Left lung (tissue), 10 donors: Measurements from ENCODE around the gene ATXN1. TPM values are rescaled to one million over a fixed set of nuclear protein-coding genes. Genes with fewer than 3 reads are reported as not detected.

Source experiments
- ATAC-seq: fragments of 200-7000 bp; cut with Tn5 transposase; one replicate; pipeline ENCODE4 v1.9.1; 2020; ENCODE audit warnings: moderate library complexity
- DNase-seq, 4 donors: peaks; one replicate each; pipeline ENCODE4 v3.0.0-alpha.2; 2013 to 2020
- H3K27ac ChIP-seq, 2 donors: fragments of 200-600 bp; sonication (generic) in 1 of 2; one replicate each; pipeline versions ENCODE4 v1.5.0 to v1.8.0; 2020 to 2021
- H3K27me3 ChIP-seq, 2 donors: fragments of 200-600 bp; sonication (generic) in 1 of 2; one replicate each; pipeline versions ENCODE4 v1.5.0 to v1.8.0; 2020 to 2021
- H3K36me3 ChIP-seq, 2 donors: fragments of 200-600 bp; sonication (generic) in 1 of 2; one replicate each; pipeline versions ENCODE4 v1.5.0 to v1.8.0; 2020 to 2021
- H3K4me1 ChIP-seq, 2 donors: fragments of 200-600 bp; one replicate each; pipeline ENCODE4 v1.8.0; 2021
- H3K4me3 ChIP-seq, 2 donors: fragments of 200-600 bp; sonication (generic) in 1 of 2; one replicate each; pipeline versions ENCODE4 v1.5.0 to v1.8.0; 2020 to 2021; ENCODE audit warnings: mild to moderate bottlenecking in 1 of 2
- H3K9me3 ChIP-seq, 2 donors: fragments of 200-600 bp; sonication (generic) in 1 of 2; one replicate each; pipeline versions ENCODE4 v1.5.0 to v1.8.0; 2020 to 2021
- CTCF ChIP-seq, 2 donors: fragments of 200-600 bp; sonication (generic) in 1 of 2; IDR thresholded peaks; one replicate each; pipeline versions ENCODE4 v1.5.0 to v1.8.0; 2021; ENCODE audit warnings: antibody characterized with exemption in 2 of 2
- intact Hi-C, 2 donors: fragments of 100-400 bp; cut with DNase I; formaldehyde crosslinking; loops; one replicate each; pipeline versions ENCODE4 v1.11.2 to v1.14.2; 2022
- polyA plus RNA-seq, 6 donors: library from polyadenylated mRNA; unstranded; fragments of 120-200 nt; gene quantifications; one replicate each; pipeline ENCODE4 v1.2.1, GENCODE V29; 2013; ENCODE audit not compliant: insufficient read length in 6 of 6
- total RNA-seq, 2 donors: library from RNA; stranded (reverse); fragmentation: NEBNext Ultra II Directional; extraction: Animal tissue kit (Norgen Biotek cat#: 25700); gene quantifications; one replicate each; pipeline ENCODE4 v1.2.1, GENCODE V29; 2021
- donor health status: DM: no; HTN: yes; CAD: no.
- donor health status: DM: no; HTN: no; CAD: no.

ATXN1 gene
- total and polyA plus RNA-seq, 8 donors = 23.3 to 67.4 (median 27.3) TPM

- DNase-seq = no peak
- peaks cover 0 to 14% of the 10 kb centered on the region in 2 donors for H3K4me1 ChIP-seq
- no peaks in the 10 kb centered on the region for H3K9me3 ChIP-seq
- intact Hi-C loops = no loop called here
- H3K27ac ChIP-seq = no peak overlapping the region
- no peaks in the 10 kb centered on the region for H3K27me3 ChIP-seq
- ATAC-seq = no peak
- no peak overlapping the region for H3K4me3 ChIP-seq
- TF ChIP-seq CTCF (IDR thresholded peaks at IDR 0.05) = no peak
- H3K36me3 ChIP-seq = no peaks in the 10 kb centered on the region
These were observed 137.5 kb downstream of the ATXN1 start for GRCh38 chr6:16623731-16624130.

GRCh38 chr6:16623029-16623653 lies 138.1 kb downstream of the ATXN1 start:
- H3K36me3 ChIP-seq = no peaks in the 10 kb centered on the region
- no peaks in the 10 kb centered on the region for H3K9me3 ChIP-seq
- intact Hi-C loops = no loop called here
- H3K4me3 ChIP-seq = no peak overlapping the region
- no peak for TF ChIP-seq CTCF (IDR thresholded peaks at IDR 0.05)
- no peak overlapping the region for H3K27ac ChIP-seq
- H3K27me3 ChIP-seq = no peaks in the 10 kb centered on the region
- H3K4me1 ChIP-seq = peaks cover 0 to 14% of the 10 kb centered on the region in 2 donors
- no peak for DNase-seq
- ATAC-seq = no peak

DNA sequence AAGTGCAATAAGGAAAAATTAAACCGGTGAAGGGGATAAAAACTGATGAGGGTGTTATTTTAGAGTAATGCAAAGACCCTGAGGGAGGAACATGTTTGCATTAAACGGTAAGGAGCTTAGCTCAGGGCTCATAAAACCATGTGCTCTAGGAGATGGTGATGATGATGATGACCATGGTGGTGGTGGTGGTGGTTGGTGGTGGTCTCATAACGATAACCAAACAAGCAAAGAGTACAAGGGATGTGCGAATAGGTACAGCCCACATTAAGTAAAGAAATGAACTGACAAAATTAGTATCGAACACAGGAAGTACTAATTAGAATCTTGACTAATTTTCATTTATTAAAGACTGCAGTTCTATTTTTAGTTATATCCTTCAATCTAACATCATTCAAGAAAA lies 139.1 kb downstream of the ATXN1 start:
- Histone ChIP-seq H3K27ac (no peak overlapping the region), H3K36me3 (no peaks in the 10 kb centered on the region), H3K4me1 (peaks cover 0 to 14% of the 10 kb centered on the region in 2 donors), H3K4me3 (no peak overlapping the region), H3K27me3 (no peaks in the 10 kb centered on the region), H3K9me3 (no peaks in the 10 kb centered on the region)
- DNase-seq (no peak), ATAC-seq (no peak)
- TF ChIP-seq CTCF (IDR thresholded peaks at IDR 0.05) = no peak
- intact Hi-C loops = no loop called here

- no peak overlapping the region for H3K27ac ChIP-seq
These were observed 140.3 kb downstream of the ATXN1 start for GRCh38 chr6:16621002-16621401.

GRCh38 chr6:16619777-16620176 lies 141.5 kb downstream of the ATXN1 start:
- intact Hi-C loops = no loop called here
- TF ChIP-seq CTCF (IDR thresholded peaks at IDR 0.05) = no peak
- Histone ChIP-seq H3K9me3 (no peaks in the 10 kb centered on the region), H3K27ac (no peak overlapping the region), H3K4me3 (no peak overlapping the region), H3K4me1 (no peaks in the 10 kb centered on the region), H3K36me3 (no peaks in the 10 kb centered on the region), H3K27me3 (no peaks in the 10 kb centered on the region)
- no peak for DNase-seq
- ATAC-seq = no peak

More at GRCh38 chr6:16621002-16621401, 140.3 kb downstream of the ATXN1 start:
- ATAC-seq (no peak), DNase-seq (no peak)
- no peak overlapping the region for H3K4me3 ChIP-seq
- no peak for TF ChIP-seq CTCF (IDR thresholded peaks at IDR 0.05)
- no peaks in the 10 kb centered on the region for H3K36me3 ChIP-seq
- H3K27me3 ChIP-seq = no peaks in the 10 kb centered on the region
- intact Hi-C loops = no loop called here
- H3K9me3 ChIP-seq = no peaks in the 10 kb centered on the region
- H3K4me1 ChIP-seq = peaks cover 0 to 5% of the 10 kb centered on the region in 2 donors
